Lower leg skin (tissue), 3 donors: ENCODE data around the gene CHRM4.

Experiments used
- POLR2A ChIP-seq, 2 donors: fragments of 450-650 bp; IDR thresholded peaks; one replicate each; pipeline ENCODE4 v1.6.1; 2016 to 2017; ENCODE audit warnings: antibody characterized with exemption in 2 of 2, mild to moderate bottlenecking in 1 of 2, moderate library complexity in 1 of 2
- TF ChIP-seq, protein P1 (sequence below), 3 donors: fragments of 450-650 bp; IDR thresholded peaks; one replicate each; pipeline ENCODE4 v1.5.1; 2016; ENCODE audit warnings: antibody characterized with exemption in 3 of 3, mild to moderate bottlenecking in 3 of 3, moderate library complexity in 2 of 3

DNA sequence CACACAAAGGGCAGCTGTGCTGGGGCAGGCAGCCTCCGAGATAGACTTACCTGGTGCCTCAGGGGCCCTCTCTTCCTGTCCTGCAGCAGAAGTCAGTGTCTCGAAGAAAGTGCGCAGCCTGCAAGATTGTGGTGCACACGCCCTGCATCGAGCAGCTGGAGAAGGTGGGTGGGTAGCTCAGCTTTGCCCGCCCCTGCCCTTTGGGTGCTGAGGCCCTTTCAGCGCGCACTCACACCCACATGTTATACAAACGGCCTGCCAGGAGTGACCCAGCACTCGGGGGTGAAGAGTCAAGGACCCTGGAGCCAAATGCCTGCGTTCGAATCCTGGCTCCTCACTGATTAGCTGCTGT lies 23.7 kb downstream of the CHRM4 start:
- TF ChIP-seq POLR2A (IDR thresholded peaks at IDR 0.05) = no peak
- TF ChIP-seq, protein P1, sequence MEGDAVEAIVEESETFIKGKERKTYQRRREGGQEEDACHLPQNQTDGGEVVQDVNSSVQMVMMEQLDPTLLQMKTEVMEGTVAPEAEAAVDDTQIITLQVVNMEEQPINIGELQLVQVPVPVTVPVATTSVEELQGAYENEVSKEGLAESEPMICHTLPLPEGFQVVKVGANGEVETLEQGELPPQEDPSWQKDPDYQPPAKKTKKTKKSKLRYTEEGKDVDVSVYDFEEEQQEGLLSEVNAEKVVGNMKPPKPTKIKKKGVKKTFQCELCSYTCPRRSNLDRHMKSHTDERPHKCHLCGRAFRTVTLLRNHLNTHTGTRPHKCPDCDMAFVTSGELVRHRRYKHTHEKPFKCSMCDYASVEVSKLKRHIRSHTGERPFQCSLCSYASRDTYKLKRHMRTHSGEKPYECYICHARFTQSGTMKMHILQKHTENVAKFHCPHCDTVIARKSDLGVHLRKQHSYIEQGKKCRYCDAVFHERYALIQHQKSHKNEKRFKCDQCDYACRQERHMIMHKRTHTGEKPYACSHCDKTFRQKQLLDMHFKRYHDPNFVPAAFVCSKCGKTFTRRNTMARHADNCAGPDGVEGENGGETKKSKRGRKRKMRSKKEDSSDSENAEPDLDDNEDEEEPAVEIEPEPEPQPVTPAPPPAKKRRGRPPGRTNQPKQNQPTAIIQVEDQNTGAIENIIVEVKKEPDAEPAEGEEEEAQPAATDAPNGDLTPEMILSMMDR (IDR thresholded peaks at IDR 0.05) = no peak
